Glutamatergic neuron (in vitro differentiated cells): ENCODE results near the gene DVL1. TPM values are rescaled to one million over a fixed set of nuclear protein-coding genes. Genes with fewer than 3 reads are reported as not detected.
"Not testable (repeated sequence)": the region's sequence is repeated elsewhere in the genome, so short reads cannot be mapped to it uniquely, and the experiment has no call there.

ENCODE experiments used
- DNase-seq: peaks from one replicate; pipeline ENCODE4 v3.0.0; 2022
- H3K27ac Mint-ChIP-seq: one replicate; pipeline ENCODE4 v1.8.0; 2020; ENCODE audit warnings: mild to moderate bottlenecking, mixed read lengths, inconsistent platforms; ENCODE audit not compliant: unreplicated experiment
- H3K27me3 Mint-ChIP-seq: one replicate; pipeline ENCODE4 v1.8.0; 2020; ENCODE audit warnings: mild to moderate bottlenecking, moderate library complexity, mixed read lengths, inconsistent platforms; ENCODE audit not compliant: unreplicated experiment
- H3K36me3 Mint-ChIP-seq: one replicate; pipeline ENCODE4 v1.8.0; 2020; ENCODE audit warnings: mild to moderate bottlenecking, mixed read lengths, inconsistent platforms; ENCODE audit not compliant: unreplicated experiment
- H3K4me1 Mint-ChIP-seq: one replicate; pipeline ENCODE4 v1.8.0; 2020; ENCODE audit warnings: mild to moderate bottlenecking, low read depth, mixed read lengths, inconsistent platforms; ENCODE audit not compliant: unreplicated experiment
- H3K4me3 Mint-ChIP-seq: one replicate; pipeline ENCODE4 v1.8.0; 2020; ENCODE audit warnings: mild to moderate bottlenecking, mixed read lengths, inconsistent platforms; ENCODE audit not compliant: unreplicated experiment
- H3K9me3 Mint-ChIP-seq: one replicate; pipeline ENCODE4 v1.8.0; 2020; ENCODE audit warnings: mild to moderate bottlenecking, moderate library complexity, mixed read lengths, inconsistent platforms; ENCODE audit not compliant: unreplicated experiment
- CTCF ChIP-seq: fragments of 200-600 bp; sonication (generic); IDR thresholded peaks from one replicate; pipeline ENCODE4 v1.5.0; 2021; ENCODE audit not compliant: partially characterized antibody, unreplicated experiment
- total RNA-seq: library from RNA; stranded (reverse); fragmentation: NEBNext Ultra II Directional; extraction: Animal tissue kit (Norgen Biotek cat#: 25700); gene quantifications from one replicate; pipeline ENCODE4 v1.2.1, GENCODE V29; 2021; ENCODE audit not compliant: unreplicated experiment

DVL1 gene
- total RNA-seq, 1 donor from 2014 or later = 124 TPM

GRCh38 chr1:1388078-1388472 is 38.9 kb upstream of the DVL1 start:
- H3K9me3 Mint-ChIP-seq = peaks cover 3% of the 10 kb centered on the region
- peaks cover 3% of the 10 kb centered on the region for H3K4me1 Mint-ChIP-seq
- no peak for TF ChIP-seq CTCF
- DNase-seq = no peak
- H3K27ac Mint-ChIP-seq = no peak overlapping the region
- peaks cover 6% of the 10 kb centered on the region for H3K27me3 Mint-ChIP-seq
- no peaks in the 10 kb centered on the region for H3K36me3 Mint-ChIP-seq
- H3K4me3 Mint-ChIP-seq = no peak overlapping the region

- H3K9me3 Mint-ChIP-seq = peaks cover 3% of the 10 kb centered on the region
- TF ChIP-seq CTCF = no peak
- H3K4me1 Mint-ChIP-seq = peaks cover 3% of the 10 kb centered on the region
- H3K27me3 Mint-ChIP-seq = peaks cover 7% of the 10 kb centered on the region
- no peak overlapping the region for H3K27ac Mint-ChIP-seq
- H3K4me3 Mint-ChIP-seq = no peak overlapping the region
- DNase-seq = no peak
- H3K36me3 Mint-ChIP-seq = no peaks in the 10 kb centered on the region
Observed at GRCh38 chr1:1387098-1388077, 38.2 kb upstream of the DVL1 start.

GRCh38 chr1:1385931-1386330 is 36.7 kb upstream of the DVL1 start:
- peaks cover 3% of the 10 kb centered on the region for H3K9me3 Mint-ChIP-seq
- DNase-seq = no peak
- H3K4me1 Mint-ChIP-seq = peaks cover 6% of the 10 kb centered on the region
- no peak overlapping the region for H3K27ac Mint-ChIP-seq
- peaks cover 9% of the 10 kb centered on the region for H3K27me3 Mint-ChIP-seq
- H3K36me3 Mint-ChIP-seq = no peaks in the 10 kb centered on the region
- no peak for TF ChIP-seq CTCF
- H3K4me3 Mint-ChIP-seq = no peak overlapping the region

DNA sequence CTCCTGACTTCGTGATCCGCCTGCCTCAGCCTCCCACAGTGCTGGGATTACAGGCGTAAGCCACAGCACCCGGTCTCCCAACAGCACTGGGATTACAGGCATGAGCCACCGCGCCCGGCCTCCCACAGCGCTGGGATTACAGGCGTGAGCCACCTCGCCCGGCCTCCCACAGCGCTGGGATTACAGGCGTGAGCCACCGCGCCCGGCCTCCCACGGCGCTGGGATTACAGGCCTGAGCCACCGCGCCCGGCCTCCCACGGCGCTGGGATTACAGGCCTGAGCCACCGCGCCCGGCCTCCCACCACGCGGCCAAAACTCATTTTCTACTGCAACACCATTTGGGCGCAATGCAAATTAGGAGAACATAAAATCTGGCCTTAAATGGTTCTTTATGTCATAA is 36.1 kb upstream of the DVL1 start:
- not testable (repeated sequence) for H3K27ac Mint-ChIP-seq, H3K4me1 Mint-ChIP-seq, H3K36me3 Mint-ChIP-seq, DNase-seq, H3K27me3 Mint-ChIP-seq, H3K4me3 Mint-ChIP-seq, H3K9me3 Mint-ChIP-seq

- no peak overlapping the region for H3K27ac Mint-ChIP-seq
- no peaks in the 10 kb centered on the region for H3K36me3 Mint-ChIP-seq
- H3K9me3 Mint-ChIP-seq = no peaks in the 10 kb centered on the region
- H3K4me3 Mint-ChIP-seq = no peak overlapping the region
- TF ChIP-seq CTCF = no peak
- DNase-seq = no peak
- peaks cover 5% of the 10 kb centered on the region for H3K27me3 Mint-ChIP-seq
- H3K4me1 Mint-ChIP-seq = peaks cover 3% of the 10 kb centered on the region
Observed at GRCh38 chr1:1381294-1381693, 32.1 kb upstream of the DVL1 start.
